EH (cell line): Measurements from ENCODE around the gene CYP2E1.
A peak's percentile ranks its signal among the peaks of the same experiment; 100 is the strongest.
"Not testable (repeated sequence)": the region's sequence is repeated elsewhere in the genome, so short reads cannot be mapped to it uniquely, and the experiment has no call there.

ENCODE experiments used
- DNase-seq: peaks from one replicate; pipeline ENCODE4 v3.0.0-alpha.2; 2015; ENCODE audit warnings: low read depth

CYP2E1 gene

DNA sequence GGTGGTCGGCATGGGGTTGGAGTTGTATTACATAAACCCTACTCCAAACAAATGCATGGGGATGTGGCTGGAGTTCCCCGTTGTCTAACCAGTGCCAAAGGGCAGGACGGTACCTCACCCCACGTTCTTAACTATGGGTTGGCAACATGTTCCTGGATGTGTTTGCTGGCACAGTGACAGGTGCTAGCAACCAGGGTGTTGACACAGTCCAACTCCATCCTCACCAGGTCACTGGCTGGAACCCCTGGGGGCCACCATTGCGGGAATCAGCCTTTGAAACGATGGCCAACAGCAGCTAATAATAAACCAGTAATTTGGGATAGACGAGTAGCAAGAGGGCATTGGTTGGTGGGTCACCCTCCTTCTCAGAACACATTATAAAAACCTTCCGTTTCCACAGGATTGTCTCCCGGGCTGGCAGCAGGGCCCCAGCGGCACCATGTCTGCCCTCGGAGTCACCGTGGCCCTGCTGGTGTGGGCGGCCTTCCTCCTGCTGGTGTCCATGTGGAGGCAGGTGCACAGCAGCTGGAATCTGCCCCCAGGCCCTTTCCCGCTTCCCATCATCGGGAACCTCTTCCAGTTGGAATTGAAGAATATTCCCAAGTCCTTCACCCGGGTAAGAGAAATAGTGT is at the start of gene CYP2E1:
Gene CYP2E1, plus strand, starts transcription at position 407 of the 632 bp plus-strand sequence. Its CDS starts 33 bp downstream, at position 440.
- DNase-seq: no peak

DNA sequence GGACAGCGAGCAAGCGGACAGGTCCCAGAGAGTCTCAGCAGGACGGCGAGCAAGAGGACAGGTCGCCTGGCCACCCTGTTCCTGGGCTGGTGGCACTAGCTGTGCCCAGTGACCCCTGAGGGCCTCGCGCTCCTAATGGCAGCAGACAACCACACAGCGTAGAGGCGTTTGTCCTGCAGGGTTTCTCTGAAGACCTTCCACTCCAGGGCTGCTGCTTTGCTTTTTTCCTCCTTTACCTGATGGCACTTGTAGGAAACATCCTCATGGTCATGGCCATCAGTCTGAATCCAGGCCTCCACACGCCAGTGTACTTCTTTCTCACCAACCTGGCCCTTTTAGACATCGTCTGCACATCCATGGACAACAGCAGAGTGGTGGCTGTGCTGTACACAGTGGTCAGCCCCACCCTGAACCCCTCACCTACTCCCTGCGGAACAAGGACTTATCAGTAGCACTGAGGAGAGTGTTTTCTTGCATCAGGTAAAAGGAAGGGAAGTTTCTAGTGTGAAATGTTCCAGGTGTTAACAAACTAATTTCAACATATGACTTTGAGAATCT is 46.0 kb upstream of the CYP2E1 start:
- DNase-seq: no peak

DNA sequence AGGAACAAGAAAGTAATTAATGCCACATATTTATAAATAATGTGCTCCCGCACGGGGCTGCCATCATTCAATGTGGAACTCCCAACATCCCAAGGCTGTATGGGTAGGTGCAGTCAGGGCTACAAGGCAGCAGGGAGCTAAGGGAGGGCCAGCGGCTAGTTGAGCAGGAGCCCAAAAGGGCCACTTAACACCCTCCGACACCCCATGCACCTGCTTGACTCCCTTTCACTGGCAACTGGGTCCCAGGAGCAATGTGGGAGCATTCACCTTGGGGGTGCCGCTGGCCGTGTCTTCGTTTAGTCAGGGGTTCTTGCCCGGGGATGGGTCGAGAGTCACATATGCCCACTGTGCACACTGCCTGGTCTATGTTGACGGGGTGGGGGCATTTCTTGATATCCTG is 45.5 kb upstream of the CYP2E1 start:
- no peak for DNase-seq

DNA sequence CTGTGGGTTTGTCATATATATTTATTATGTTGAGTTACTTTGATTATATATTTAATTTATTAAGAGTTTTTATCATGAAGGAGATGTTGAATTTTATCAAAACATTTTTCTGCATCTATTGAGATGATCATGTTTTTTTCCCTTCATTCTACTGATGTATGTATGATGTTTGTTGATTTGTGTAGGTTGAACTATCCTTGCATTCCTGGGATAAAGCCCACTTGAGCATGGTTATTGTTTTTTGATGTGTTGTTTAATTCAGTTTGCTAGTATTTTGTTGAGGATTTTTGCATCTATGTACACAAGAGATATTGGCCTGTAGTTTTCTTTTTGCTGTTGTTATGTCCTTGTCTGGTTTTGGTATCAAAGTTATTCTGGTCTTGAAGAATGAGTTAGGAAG is 42.3 kb upstream of the CYP2E1 start:
- DNase-seq: no peak

DNA sequence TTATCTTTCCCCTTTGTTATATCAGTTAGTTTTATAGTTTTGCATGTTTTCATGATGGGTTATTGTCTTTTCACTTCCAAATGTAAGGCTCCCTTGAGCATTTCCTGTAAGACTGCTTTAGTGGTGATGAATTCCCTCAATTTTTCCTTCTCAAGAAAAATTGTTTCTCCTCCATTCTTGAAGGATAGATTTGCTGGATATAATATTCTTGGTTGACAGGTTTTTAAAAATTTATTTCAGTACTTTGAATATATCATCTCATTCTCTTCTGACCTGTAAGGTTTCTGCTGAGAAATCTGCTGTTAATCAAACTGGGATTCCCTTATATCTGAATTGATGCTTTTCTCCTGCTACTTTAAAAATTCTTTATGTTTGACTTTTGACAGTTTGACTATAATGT is 40.1 kb upstream of the CYP2E1 start:
- no peak for DNase-seq

DNA sequence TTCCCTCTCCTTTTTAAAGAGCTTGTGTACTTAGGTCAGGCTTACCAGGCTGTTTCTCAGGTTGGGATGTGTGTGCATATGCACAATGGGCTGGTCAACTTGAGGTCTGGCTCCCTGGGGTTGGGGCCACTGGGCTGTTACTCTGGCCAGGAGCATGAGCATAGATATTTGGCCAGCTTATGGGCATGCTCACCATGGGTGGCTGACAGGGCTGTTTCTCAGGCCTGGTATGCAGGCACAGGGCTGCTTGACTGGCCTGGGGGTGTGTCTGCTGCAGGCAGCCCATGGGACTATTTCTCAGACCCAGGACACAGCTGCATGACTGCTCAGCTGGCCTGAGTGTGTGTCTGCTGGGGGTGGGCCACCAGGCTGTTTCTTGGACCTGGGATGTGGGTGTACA is 38.8 kb upstream of the CYP2E1 start:
- DNase-seq: no peak

DNA sequence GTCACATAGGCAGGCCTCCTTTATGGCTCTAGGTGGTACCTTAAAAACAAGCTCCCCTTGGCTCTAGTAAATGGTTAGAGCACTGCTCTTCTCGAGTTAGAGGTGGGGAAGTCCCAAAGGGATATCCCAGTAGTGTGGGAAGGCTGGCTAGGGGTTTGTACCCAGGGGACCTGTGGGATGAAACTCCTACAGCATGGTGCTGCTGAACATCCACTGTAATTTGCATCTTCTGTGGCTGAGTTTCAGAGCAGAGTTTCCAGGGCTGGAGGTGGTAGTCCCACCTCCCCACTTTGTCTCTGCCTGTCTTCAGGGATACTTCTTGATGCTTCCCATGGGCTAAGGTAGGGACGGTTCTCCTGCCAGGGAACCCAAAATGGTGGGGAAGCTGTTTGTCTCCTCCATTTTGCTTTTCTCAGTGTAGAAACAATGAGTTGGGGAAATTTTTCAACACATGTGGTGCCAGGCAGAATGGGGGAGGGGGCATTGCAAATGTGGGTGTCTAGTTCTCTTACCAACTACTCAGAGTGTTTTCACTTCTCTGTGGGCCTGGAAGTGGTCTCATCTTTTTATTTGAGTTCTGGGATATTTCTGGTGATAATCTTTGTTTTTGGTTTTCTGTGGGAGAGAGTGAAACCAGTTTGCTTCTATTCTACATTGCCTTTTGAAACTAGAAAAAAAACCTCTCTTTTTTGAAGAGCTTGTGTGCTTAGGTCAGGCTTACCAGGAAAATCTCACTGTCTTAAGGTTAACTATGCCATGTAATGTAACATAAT is 37.2 kb upstream of the CYP2E1 start:
- no peak for DNase-seq

DNA sequence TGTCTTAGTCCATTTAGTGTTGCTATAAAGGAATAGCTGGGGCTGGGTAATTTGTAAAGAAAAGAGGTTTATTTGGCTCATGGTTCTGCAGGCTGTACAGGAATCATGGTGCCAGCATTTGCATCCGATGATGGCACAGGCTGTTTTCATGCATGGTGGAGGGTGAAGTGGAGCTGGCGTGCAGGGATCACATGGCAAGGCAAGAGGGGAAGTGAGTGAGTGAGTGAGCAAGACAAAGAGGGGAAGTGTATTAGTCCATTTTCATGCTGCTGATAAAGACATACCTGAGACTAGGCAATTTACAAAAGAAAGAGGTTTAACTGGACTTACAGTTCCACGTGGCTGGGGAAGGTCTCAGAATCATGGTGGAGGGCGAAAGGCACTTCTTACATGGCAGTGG is 33.6 kb upstream of the CYP2E1 start:
- DNase-seq: not testable (repeated sequence)

DNA sequence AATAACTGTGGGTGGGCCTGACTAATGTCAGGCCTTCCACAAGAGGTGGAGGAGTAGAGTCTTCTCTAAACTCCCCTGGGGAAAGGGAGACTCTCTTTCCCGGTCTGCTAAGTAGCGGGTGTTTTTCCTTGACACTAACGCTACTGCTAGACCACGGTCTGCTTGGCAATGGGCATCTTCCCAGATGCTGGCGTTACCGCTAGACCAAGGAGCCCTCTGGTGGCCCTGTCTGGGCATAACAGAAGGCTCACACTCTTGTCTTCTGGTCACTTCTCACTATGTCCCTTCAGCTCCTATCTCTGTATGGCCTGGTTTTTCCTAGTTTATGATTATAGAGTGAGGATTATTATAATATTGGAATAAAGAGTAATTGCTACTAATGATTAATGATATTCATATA is 29.8 kb upstream of the CYP2E1 start:
- peak; percentile 25 for DNase-seq

DNA sequence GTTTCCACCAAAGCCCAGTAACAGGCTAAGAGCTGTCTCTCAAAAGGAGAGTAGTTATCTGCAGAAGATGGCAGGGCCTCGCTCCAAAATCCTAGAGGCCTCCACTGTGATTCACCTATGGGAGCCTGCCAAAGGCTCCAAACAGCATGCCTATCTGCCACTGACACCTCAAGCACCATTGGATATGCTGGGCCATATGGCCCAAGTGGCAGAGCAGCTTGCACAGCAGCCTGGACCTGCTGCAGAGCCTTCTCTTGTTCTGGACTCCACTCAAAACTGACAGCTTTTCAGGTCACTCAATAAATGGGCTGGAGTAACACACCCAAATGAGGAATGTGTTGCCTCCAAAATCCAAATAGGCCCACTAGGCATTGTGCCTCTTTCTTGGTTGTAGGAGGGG is 28.0 kb upstream of the CYP2E1 start:
- DNase-seq: not testable (repeated sequence)

DNA sequence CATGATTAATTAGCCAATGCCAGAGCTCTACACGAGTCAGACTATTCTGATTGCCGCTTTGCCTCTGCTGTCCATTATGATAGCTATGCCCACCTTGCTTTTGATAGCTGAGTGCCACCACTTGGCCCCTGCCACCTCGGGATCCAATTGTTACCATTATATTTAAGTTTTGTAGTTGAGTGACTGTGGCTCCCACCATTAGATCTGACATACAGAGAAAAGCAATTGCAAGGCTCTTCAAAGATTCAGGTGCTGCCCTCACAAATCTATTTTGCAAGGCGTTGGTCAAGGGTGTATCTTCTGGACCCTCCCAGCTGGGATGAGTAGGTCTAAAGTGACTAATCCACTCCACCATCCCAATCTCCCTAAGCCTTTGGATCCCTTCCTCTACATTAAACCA is 26.3 kb upstream of the CYP2E1 start:
- not testable (repeated sequence) for DNase-seq

DNA sequence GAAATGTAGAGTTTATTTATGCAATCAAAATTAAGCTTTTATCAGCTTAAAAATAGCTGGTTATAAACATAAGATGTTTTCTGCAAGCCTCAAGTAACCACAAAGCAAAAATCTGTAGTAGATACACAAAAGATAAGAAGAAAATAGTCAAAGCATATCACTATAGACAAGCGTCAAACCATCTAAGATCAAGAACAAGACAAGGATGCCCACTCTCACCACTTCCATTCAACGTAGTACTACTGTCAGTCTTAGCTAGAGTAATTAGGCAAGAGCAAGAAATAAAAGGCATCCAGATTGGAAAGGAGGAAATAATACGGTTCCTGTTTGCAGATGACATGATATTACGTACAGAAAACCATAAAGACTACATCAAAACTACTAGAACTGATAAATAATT is 17.5 kb upstream of the CYP2E1 start:
- DNase-seq: no peak

DNA sequence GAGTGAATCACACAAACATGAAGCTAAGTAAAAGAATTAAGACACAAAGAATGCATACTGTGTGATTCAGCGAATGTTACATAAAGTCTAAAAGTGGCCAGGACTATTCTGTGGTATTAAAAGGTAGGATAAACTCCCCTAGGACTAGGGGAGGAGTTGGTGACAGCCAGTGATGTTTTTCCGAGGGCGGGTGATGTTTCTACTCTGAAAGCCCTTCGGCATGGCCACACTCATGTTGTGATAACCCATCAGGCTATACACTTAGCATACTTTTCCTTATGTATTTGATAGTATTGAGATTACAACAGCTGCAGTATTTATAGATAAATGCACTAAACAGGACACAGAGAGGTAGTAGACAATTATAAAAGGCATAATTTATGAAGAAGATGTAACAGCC is 15.8 kb upstream of the CYP2E1 start:
- no peak for DNase-seq

DNA sequence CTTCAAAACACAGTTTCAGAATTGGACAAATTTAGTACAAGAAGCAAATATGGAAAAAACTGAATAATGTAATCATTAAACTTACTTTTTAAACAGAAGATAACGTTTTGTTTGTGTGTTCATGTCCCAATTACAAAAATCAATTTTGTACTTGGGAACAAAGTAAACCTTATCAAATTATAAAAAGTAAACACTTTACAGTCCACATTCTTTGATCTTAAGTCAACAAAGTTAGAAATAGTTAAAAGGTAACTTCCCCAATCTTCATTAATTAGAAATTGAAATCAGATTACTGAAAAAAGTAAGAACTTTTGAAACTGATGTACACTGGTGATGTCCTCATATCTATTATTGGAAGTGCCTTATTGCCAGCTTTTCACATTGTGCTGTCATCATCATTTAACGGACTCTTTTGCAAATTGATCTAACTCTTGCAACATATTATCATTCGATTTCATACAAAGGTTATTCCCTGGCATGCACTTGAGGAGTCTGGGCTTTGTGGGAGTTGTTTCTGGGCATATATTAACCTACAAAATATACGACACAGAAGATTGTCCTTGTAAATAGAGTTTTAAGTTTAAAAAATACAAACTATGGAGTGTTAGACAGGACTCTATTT is 15.1 kb upstream of the CYP2E1 start:
- no peak for DNase-seq

DNA sequence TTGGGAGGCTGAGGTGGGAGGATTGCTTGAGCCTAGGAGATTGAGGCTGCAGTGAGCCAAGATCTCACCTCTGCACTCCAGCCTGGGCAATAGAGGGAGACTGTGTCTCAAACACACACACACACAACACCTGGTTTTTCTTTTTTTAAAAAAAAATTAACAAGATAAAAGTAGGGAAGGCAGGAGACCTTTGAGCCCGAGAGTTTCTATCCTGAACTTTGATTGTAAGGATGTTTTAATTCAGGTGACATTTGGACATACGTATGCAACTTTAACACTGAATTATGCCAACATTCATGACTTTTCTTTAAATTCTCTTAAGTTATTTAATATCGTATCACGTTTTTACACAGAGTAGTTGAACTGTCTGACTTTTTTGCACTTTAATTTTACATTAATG is 11.7 kb upstream of the CYP2E1 start:
- DNase-seq: no peak

DNA sequence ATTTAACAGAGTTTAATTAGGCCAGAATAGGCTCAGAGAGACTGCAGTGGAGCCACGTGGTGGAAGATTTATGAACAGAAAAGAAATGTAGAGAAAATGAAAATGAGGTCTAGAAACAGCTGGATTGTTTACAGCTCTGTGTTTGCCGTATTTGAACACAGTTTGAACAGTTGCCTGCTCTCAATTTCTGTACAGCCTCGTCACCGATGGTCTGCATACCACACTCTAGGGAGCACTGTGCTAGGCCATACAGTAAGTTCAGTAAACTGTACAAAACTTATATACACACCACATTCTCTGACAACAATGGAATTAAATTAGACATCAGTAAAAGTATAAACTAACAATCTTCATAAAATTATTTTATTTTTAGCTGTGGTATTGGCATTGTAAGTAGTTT is 11.1 kb upstream of the CYP2E1 start:
- no peak for DNase-seq

DNA sequence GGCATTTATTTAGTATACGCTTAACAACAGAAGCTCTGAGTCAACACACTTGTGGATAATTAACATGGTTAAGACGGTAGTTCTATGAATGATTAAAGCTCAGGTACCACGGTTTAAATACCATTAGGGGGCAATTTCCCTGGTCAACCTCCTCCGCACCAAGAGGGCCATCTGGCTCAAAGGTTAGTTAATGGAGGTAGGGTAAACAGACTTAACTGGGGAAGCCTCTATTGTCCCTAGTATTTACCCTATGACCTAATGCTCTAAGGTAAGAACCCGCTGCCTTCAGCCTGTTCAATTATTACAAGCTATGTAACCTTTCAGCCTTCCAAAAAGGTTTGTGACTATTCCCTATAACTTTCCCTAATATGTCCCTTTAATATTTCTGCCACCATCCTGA is 8.6 kb upstream of the CYP2E1 start:
- DNase-seq: not testable (repeated sequence)

DNA sequence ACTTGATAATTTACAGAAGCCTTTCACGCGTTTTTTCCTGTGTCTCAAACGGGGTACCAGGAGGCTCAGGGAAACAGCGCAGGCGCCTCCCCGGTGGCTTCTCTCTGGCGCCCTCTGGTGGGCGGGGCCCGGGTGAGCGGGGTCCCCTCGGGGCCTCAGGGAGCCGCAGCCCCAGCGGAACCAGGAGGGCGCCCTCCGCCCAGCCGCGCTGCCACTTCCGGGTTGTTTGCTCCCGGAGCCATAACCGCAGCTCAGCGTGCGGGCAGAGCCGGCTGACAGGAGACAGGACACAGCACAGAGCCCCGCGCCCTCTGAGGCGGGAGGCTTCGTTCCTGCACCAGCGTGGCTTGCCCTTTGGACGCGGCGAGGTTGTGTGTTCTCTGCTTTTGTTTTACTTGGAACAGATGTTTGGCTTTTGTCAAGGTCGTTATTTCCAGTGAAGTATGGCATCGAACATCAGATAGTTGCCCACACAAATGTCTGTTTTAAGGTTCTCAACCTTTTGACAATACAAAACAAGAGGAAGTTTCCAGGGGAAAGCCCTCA is 6.9 kb upstream of the CYP2E1 start:
- DNase-seq: peak; percentile 72

DNA sequence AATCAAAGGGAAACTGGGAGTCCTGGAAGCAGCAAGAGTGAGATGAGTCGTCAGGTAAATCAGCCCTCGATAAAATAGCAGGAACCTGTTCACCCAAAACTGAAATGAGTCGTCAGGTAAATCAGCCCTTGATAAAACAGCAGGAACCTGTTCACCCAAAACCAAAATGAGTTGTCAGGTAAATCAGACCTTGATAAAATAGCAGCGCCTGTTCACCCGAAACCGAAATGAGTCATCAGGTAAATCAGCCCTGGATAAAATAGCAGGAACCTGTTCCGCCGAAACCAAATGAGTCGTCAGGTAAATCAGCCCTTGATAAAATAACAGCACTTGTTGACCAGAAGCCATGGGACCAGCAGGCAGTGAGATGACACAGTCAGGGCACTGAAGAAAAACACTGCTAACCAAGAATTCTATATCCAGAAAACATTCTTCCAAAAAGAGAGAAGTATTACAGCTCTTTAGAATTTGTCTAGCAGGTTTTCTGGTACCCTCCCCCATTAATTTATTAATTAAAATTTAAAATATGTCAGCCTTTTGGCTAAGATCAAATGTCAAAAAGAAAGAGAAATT is 3.4 kb upstream of the CYP2E1 start:
- DNase-seq: no peak

DNA sequence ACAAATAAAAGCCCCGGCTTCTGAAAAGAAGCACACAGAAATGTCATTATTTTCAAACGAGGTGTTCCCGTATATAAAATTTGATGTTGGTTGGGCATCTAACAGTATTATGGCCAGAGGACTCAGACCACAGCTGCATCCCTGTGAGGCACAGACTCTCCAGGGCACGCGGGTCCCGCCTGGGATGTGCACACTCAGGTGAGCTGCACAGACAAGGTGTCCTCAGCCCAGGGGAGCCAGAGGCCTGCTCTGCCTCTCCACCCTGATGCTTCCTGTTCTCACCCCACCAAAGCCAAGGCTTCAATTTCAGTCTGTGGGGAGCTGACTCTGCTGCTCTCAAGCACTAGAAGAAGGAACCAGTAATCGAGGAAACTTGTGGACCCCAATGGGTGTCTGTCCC is 1.7 kb upstream of the CYP2E1 start:
- no peak for DNase-seq

DNA sequence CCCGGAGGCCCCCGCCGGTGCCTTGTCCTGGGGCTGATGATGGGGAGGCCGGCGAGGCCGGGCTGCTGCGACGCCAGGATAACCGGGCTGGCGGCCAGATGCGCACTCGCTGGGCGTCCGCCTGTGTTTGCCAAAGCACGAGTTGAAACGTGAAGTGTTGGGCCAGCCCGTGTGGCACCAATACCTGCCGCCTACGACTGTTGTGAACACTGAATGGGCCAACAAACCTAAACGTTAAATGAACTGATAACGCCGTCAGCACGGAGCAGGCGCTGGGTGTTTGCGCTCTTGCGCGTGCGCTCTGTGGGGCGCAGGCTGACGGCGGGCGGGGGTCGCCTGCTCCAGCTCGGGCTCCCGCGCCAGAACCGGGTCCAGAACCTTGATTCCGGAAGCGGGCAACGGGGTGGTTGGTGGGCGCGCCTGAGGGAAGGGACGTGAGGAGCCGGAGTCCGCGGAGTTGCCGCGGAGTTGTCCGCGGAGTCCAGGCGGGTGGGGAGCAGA is 658 bp downstream of the CYP2E1 start:
- no peak for DNase-seq

DNA sequence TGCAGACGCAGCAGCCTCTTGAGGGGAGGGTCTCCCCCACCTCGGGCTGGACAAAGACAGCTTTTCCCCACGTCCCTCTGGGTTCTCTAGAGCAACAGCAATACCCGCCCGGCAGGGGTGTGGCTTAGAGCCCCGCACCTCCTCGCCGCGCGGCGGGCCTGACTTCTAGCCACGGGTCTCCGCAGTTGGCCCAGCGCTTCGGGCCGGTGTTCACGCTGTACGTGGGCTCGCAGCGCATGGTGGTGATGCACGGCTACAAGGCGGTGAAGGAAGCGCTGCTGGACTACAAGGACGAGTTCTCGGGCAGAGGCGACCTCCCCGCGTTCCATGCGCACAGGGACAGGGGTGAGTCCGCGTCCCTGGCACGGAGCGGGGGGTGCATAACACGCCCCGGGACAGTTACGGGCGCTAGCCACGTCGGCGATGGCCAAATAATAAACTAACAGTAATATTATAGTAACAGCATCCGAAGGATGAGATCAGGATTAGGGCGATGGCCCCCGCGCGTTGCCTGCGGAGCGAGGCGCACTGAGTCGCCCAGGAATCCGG is 1.2 kb downstream of the CYP2E1 start:
- peak; percentile 2 for DNase-seq
